ENCODE results near the gene TMEM8B. TPM values are rescaled to one million over a fixed set of nuclear protein-coding genes. Genes with fewer than 3 reads are reported as not detected.

Gene TMEM8B
- total and polyA plus RNA-seq, 10 of the 15 experiments (the other 5 are each of a cell fraction or from before 2014, with no cell fraction given) = 0.19 to 7.6 (median 2.5) TPM

DNA sequence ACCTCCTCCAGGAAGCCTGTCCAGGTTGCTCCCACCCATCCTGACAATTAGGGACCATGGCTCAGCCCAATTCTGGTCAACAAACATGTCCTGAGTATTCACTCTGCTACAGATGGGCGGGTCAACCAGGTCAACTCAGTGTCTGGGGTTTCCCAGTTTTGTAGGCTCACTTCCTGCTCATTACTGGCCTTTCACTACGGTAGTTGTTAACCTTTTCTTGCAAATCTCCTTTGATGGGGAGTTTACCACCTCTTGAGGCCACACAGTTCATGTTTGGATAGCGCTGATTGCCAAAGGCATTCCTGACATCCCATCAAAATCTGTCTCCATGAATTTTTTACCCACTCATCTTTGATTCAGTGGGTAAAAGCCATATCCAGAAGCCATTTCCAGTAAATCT, 13.8 kb downstream of the TMEM8B start (continued):
- TF ChIP-seq BRCA1 (IDR thresholded peaks at IDR 0.05; ENCODE audit: low read depth, low read length) (no peak), BACH1 (IDR thresholded peaks at IDR 0.05; ENCODE audit: borderline replicate concordance) (no peak), SRF (IDR thresholded peaks at IDR 0.05; ENCODE audit: low read depth in 2 of 2, low read length in 2 of 2) (no peak), ETV6 (conservative IDR thresholded peaks at IDR 0.05 in 1 of 2, IDR thresholded peaks at IDR 0.05 in 1 of 2; ENCODE audit: borderline replicate concordance in 1 of 2, low read depth in 1 of 2) (peak in 1 of 2 experiments; percentile 38; a peak in 1 of 4 replicates), CHD4 (IDR thresholded peaks at IDR 0.05) (no peak), BHLHE40 (IDR thresholded peaks at IDR 0.05; ENCODE audit: borderline replicate concordance in 1 of 2, low read depth in 2 of 2, low read length in 1 of 2) (no peak), NR2C1 (IDR thresholded peaks at IDR 0.05) (peak; percentile 31; the same call in 1 of the 2 replicates), CBFB (IDR thresholded peaks at IDR 0.05; ENCODE audit: low read depth) (no peak), GABPA (IDR thresholded peaks at IDR 0.05; ENCODE audit: low read depth) (no peak), NRF1 (conservative IDR thresholded peaks at IDR 0.05; ENCODE audit: low read depth, low read length) (no peak), RFX5 (IDR thresholded peaks at IDR 0.05; ENCODE audit: low read depth, low read length) (no peak), RAD21 (IDR thresholded peaks at IDR 0.05; ENCODE audit: insufficient read depth, low read depth, low read length) (no peak), IKZF1 (conservative IDR thresholded peaks at IDR 0.05) (peak; percentile 78), TAF1 (IDR thresholded peaks at IDR 0.05; ENCODE audit: borderline replicate concordance, low read depth, low read length) (no peak), CREM (IDR thresholded peaks at IDR 0.05; ENCODE audit: low read depth) (no peak), SPI1 (IDR thresholded peaks at IDR 0.05; ENCODE audit: borderline replicate concordance, insufficient read depth, low read depth, low read length) (peak; percentile 75)
- TF ChIP-seq, protein P1, sequence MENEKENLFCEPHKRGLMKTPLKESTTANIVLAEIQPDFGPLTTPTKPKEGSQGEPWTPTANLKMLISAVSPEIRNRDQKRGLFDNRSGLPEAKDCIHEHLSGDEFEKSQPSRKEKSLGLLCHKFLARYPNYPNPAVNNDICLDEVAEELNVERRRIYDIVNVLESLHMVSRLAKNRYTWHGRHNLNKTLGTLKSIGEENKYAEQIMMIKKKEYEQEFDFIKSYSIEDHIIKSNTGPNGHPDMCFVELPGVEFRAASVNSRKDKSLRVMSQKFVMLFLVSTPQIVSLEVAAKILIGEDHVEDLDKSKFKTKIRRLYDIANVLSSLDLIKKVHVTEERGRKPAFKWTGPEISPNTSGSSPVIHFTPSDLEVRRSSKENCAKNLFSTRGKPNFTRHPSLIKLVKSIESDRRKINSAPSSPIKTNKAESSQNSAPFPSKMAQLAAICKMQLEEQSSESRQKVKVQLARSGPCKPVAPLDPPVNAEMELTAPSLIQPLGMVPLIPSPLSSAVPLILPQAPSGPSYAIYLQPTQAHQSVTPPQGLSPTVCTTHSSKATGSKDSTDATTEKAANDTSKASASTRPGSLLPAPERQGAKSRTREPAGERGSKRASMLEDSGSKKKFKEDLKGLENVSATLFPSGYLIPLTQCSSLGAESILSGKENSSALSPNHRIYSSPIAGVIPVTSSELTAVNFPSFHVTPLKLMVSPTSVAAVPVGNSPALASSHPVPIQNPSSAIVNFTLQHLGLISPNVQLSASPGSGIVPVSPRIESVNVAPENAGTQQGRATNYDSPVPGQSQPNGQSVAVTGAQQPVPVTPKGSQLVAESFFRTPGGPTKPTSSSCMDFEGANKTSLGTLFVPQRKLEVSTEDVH (IDR thresholded peaks at IDR 0.05; ENCODE audit: low read depth, partially characterized antibody) = no peak
- TF ChIP-seq, protein P2, sequence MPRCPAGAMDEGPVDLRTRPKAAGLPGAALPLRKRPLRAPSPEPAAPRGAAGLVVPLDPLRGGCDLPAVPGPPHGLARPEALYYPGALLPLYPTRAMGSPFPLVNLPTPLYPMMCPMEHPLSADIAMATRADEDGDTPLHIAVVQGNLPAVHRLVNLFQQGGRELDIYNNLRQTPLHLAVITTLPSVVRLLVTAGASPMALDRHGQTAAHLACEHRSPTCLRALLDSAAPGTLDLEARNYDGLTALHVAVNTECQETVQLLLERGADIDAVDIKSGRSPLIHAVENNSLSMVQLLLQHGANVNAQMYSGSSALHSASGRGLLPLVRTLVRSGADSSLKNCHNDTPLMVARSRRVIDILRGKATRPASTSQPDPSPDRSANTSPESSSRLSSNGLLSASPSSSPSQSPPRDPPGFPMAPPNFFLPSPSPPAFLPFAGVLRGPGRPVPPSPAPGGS (IDR thresholded peaks at IDR 0.05; ENCODE audit: borderline replicate concordance, insufficient read depth, low read depth, low read length, poor library complexity, severe bottlenecking) = no peak
- TF ChIP-seq, protein P3, sequence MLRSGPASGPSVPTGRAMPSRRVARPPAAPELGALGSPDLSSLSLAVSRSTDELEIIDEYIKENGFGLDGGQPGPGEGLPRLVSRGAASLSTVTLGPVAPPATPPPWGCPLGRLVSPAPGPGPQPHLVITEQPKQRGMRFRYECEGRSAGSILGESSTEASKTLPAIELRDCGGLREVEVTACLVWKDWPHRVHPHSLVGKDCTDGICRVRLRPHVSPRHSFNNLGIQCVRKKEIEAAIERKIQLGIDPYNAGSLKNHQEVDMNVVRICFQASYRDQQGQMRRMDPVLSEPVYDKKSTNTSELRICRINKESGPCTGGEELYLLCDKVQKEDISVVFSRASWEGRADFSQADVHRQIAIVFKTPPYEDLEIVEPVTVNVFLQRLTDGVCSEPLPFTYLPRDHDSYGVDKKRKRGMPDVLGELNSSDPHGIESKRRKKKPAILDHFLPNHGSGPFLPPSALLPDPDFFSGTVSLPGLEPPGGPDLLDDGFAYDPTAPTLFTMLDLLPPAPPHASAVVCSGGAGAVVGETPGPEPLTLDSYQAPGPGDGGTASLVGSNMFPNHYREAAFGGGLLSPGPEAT (IDR thresholded peaks at IDR 0.05; ENCODE audit: low read depth) = peak; percentile 81
- TF ChIP-seq, protein P4, sequence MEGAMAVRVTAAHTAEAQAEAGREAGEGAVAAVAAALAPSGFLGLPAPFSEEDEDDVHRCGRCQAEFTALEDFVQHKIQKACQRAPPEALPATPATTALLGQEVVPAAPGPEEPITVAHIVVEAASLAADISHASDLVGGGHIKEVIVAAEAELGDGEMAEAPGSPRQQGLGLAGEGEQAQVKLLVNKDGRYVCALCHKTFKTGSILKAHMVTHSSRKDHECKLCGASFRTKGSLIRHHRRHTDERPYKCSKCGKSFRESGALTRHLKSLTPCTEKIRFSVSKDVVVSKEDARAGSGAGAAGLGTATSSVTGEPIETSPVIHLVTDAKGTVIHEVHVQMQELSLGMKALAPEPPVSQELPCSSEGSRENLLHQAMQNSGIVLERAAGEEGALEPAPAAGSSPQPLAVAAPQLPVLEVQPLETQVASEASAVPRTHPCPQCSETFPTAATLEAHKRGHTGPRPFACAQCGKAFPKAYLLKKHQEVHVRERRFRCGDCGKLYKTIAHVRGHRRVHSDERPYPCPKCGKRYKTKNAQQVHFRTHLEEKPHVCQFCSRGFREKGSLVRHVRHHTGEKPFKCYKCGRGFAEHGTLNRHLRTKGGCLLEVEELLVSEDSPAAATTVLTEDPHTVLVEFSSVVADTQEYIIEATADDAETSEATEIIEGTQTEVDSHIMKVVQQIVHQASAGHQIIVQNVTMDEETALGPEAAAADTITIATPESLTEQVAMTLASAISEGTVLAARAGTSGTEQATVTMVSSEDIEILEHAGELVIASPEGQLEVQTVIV (IDR thresholded peaks at IDR 0.05; ENCODE audit: borderline replicate concordance, partially characterized antibody) = no peak
- TF ChIP-seq, protein P5, sequence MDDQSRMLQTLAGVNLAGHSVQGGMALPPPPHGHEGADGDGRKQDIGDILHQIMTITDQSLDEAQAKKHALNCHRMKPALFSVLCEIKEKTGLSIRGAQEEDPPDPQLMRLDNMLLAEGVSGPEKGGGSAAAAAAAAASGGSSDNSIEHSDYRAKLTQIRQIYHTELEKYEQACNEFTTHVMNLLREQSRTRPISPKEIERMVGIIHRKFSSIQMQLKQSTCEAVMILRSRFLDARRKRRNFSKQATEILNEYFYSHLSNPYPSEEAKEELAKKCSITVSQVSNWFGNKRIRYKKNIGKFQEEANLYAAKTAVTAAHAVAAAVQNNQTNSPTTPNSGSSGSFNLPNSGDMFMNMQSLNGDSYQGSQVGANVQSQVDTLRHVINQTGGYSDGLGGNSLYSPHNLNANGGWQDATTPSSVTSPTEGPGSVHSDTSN (IDR thresholded peaks at IDR 0.05; ENCODE audit: insufficient replicate concordance, low read depth, low read length) = no peak

Data from GM12878 (cell line).